SU-DHL-6 (cell line): ENCODE measurements around the gene RBFOX2.

Source experiments
- H2AFZ ChIP-seq: fragments of 200-600 bp; sonication (generic); 2 replicates; pipeline ENCODE4 v1.6.1; 2014; ENCODE audit warnings: low read depth, mild to moderate bottlenecking, moderate library complexity, mixed read lengths, antibody characterized with exemption, low read length; ENCODE audit not compliant: severe bottlenecking
- H3F3A ChIP-seq: fragments of 200-600 bp; shearing (Covaris generic); 2 replicates; pipeline ENCODE4 v1.6.0; 2016; ENCODE audit warnings: antibody characterized with exemption, mild to moderate bottlenecking; ENCODE audit not compliant: insufficient read depth
- H3K27ac ChIP-seq: fragments of 200-600 bp; sonication (generic); 2 replicates; pipeline ENCODE4 v1.5.1; 2016; ENCODE audit warnings: low read depth, mild to moderate bottlenecking, low read length, moderate library complexity, mixed read lengths
- H3K27me3 ChIP-seq: fragments of 200-600 bp; sonication (generic), shearing (Covaris generic); 2 replicates; pipeline ENCODE4 v1.6.0; 2014; ENCODE audit warnings: mild to moderate bottlenecking, low read length
- H3K36me3 ChIP-seq: fragments of 200-600 bp; sonication (generic); 2 replicates; pipeline ENCODE4 v1.6.1; 2014; ENCODE audit warnings: mild to moderate bottlenecking, low read length, mixed read lengths
- H3K4me2 ChIP-seq: fragments of 300-600, 200-600 bp; shearing (Covaris generic), sonication (generic); 2 replicates; pipeline ENCODE4 v1.6.0; 2014; ENCODE audit warnings: low read length, low read depth, mild to moderate bottlenecking; ENCODE audit not compliant: poor library complexity, severe bottlenecking
- H3K4me3 ChIP-seq: fragments of 200-600 bp; sonication (generic); 2 replicates; pipeline ENCODE4 v1.5.1; 2014; ENCODE audit warnings: antibody characterized with exemption, low read length, mild to moderate bottlenecking, mixed read lengths; ENCODE audit not compliant: insufficient read depth, poor library complexity, severe bottlenecking
- H3K79me2 ChIP-seq: fragments of 200-600 bp; sonication (generic); 2 replicates; pipeline ENCODE4 v1.6.1; 2014; ENCODE audit warnings: mild to moderate bottlenecking, low read length, moderate library complexity; ENCODE audit not compliant: insufficient read depth
- H3K9ac ChIP-seq: fragments of 200-600 bp; sonication (generic); 2 replicates; pipeline ENCODE4 v1.7.0; 2014; ENCODE audit warnings: mild to moderate bottlenecking, low read length
- H3K9me2 ChIP-seq: fragments of 200-600 bp; sonication (generic); replicated peaks from 2 replicates; pipeline ENCODE4 v1.6.1; 2014; ENCODE audit warnings: low read length; ENCODE audit not compliant: insufficient read depth
- H3K9me3 ChIP-seq: fragments of 200-600 bp; sonication (generic); 2 replicates; pipeline ENCODE4 v1.6.1; 2014; ENCODE audit warnings: low read length, mixed read lengths; ENCODE audit not compliant: insufficient read depth
- H4K20me1 ChIP-seq: fragments of 200-600 bp; sonication (generic); 2 replicates; pipeline ENCODE4 v1.6.1; 2014; ENCODE audit warnings: low read depth, mild to moderate bottlenecking, antibody characterized with exemption, low read length, moderate library complexity, mixed read lengths
- EZH2phosphoT487 ChIP-seq: fragments of 200-600 bp; sonication (generic), shearing (Covaris generic); conservative IDR thresholded peaks from 2 replicates; pipeline ENCODE4 v1.6.1; 2018; ENCODE audit warnings: mild to moderate bottlenecking, antibody characterized with exemption, low read length, moderate library complexity, mixed read lengths
- TF ChIP-seq, protein P1 (sequence below): fragments of 200-600 bp; sonication (generic); IDR thresholded peaks from one replicate; pipeline ENCODE4 v1.5.1; 2017; ENCODE audit warnings: antibody characterized with exemption, mild to moderate bottlenecking, low read length, moderate library complexity; ENCODE audit not compliant: insufficient read depth, poor library complexity, severe bottlenecking

Gene RBFOX2

DNA sequence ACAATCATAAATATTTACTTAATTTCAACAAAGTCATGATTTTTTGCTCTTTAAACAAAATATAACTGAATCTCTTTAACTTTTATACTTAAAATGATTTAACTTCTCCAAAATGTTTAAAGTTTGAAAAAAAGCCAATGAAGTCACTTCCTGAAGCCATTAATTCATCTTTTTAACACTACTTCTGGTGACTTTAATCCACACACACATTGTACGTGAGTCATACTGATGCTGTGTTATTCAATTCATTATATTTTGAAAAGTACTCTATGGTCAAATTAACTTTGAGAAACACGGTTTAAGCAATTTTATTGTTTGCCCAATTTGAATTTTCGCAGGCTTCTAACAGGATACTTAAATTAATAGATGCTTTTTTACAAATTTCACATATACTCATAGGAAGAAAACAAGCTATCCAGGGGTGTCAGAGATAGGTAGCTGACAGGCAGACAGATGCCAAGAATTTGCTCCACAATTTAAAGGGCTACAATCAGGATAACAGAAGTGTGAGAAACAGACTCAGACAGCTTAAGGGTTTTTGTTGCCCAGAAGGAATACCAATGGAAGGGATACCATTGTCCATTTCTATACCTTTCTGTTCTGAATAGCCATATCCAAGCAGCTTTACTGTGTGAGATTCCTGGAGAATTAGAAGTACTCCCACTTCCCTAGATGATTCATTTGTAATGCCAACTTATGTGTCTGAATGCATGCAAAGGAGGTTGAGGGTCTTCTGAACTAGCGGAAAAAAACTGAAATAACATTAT lies 118.4 kb downstream of the RBFOX2 start:
- Histone ChIP-seq H2AFZ (no peak overlapping the region), H4K20me1 (no peaks in the 10 kb centered on the region), H3K4me2 (no peak overlapping the region), H3K27ac (no peak overlapping the region), H3K9me3 (no peaks in the 10 kb centered on the region), H3K36me3 (no peaks in the 10 kb centered on the region), H3K9me2 (no peaks in the 10 kb centered on the region), H3K79me2 (no peaks in the 10 kb centered on the region), H3K4me3 (no peak overlapping the region), H3K27me3 (no peaks in the 10 kb centered on the region), H3F3A (no peaks in the 10 kb centered on the region), H3K9ac (no peak overlapping the region)
- TF ChIP-seq, protein P1, sequence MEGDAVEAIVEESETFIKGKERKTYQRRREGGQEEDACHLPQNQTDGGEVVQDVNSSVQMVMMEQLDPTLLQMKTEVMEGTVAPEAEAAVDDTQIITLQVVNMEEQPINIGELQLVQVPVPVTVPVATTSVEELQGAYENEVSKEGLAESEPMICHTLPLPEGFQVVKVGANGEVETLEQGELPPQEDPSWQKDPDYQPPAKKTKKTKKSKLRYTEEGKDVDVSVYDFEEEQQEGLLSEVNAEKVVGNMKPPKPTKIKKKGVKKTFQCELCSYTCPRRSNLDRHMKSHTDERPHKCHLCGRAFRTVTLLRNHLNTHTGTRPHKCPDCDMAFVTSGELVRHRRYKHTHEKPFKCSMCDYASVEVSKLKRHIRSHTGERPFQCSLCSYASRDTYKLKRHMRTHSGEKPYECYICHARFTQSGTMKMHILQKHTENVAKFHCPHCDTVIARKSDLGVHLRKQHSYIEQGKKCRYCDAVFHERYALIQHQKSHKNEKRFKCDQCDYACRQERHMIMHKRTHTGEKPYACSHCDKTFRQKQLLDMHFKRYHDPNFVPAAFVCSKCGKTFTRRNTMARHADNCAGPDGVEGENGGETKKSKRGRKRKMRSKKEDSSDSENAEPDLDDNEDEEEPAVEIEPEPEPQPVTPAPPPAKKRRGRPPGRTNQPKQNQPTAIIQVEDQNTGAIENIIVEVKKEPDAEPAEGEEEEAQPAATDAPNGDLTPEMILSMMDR, result no peak
- no peak for TF ChIP-seq EZH2phosphoT487

DNA sequence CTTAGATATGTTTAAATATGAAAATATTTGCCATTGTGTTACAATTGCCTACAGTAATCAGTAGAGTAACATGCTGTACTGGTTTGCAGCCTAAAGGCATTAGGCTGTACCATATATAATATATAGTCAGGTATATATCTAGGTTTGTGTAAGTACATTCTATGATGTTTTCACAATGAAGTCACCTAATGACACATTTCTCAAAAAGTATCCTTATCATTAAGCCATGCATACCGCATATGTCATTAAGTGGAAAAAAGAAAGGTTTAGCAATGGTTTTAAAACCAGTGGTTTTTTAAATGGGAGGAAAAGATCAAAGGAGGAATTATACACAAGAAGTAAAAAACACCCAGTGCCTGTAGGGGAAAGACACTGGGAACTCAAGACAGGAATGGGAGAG lies 122.7 kb downstream of the RBFOX2 start:
- H3K79me2 ChIP-seq, result no peaks in the 10 kb centered on the region
- no peak for TF ChIP-seq EZH2phosphoT487
- TF ChIP-seq, protein P1, result no peak
- no peak overlapping the region for H3K4me2 ChIP-seq
- H3F3A ChIP-seq, result no peaks in the 10 kb centered on the region
- H4K20me1 ChIP-seq, result no peaks in the 10 kb centered on the region
- H3K27ac ChIP-seq, result no peak overlapping the region
- no peak overlapping the region for H2AFZ ChIP-seq
- no peak overlapping the region for H3K4me3 ChIP-seq
- H3K36me3 ChIP-seq, result no peaks in the 10 kb centered on the region
- H3K27me3 ChIP-seq, result no peaks in the 10 kb centered on the region
- H3K9ac ChIP-seq, result no peak overlapping the region
- no peaks in the 10 kb centered on the region for H3K9me2 ChIP-seq
- no peaks in the 10 kb centered on the region for H3K9me3 ChIP-seq

DNA sequence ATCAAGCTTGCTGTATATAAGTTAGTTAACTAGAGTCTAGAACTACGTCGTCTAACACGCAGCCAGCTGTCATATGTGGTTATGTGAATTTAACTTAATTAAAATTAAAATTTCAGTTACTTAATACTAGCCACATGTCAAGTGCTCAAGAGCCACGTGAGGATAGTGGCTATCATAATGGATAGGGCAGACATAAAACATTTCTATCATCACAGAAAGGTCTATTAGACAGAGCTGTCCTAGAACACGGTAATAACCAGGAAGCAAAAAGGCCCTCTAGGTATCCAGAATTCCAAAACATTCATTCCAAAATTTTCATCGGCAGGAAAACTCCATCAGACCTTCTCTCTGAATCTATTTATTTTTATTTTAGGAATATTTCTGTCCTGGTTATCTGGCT lies 123.9 kb downstream of the RBFOX2 start:
- Histone ChIP-seq H3K9ac (no peak overlapping the region), H3K4me2 (no peak overlapping the region), H3K9me2 (no peaks in the 10 kb centered on the region), H4K20me1 (no peaks in the 10 kb centered on the region), H3F3A (no peaks in the 10 kb centered on the region), H3K79me2 (no peaks in the 10 kb centered on the region), H3K27ac (no peak overlapping the region), H3K27me3 (no peaks in the 10 kb centered on the region), H3K36me3 (no peaks in the 10 kb centered on the region), H3K9me3 (no peaks in the 10 kb centered on the region), H3K4me3 (no peak overlapping the region), H2AFZ (no peak overlapping the region)
- no peak for TF ChIP-seq EZH2phosphoT487
- TF ChIP-seq, protein P1, result no peak
